Stimulated activated naive B cell treated with anti-CD40 and anti-IgM and Interleukin-4, amounts not matched to agents 10 μg/mL and 1 μg/mL and 100 μg/mL, for 72 hours (primary cell): ENCODE results near the gene LRCH4.

Source experiments
- ATAC-seq, 2 donors: fragments of 150-1000 bp; cut with Tn5 transposase; replicated peaks; 2 replicates each; pipeline ENCODE4 v1.10.0; 2021; ENCODE audit warnings: moderate library complexity in 1 of 2
- DNase-seq: peaks from one replicate; pipeline ENCODE4 v3.0.0; 2021
- H3K27ac Mint-ChIP-seq: one replicate; pipeline ENCODE4 v1.8.0; 2022; ENCODE audit warnings: mild to moderate bottlenecking, mixed read lengths
- H3K27me3 Mint-ChIP-seq, 2 donors: one replicate each; pipeline ENCODE4 v1.8.0; 2022; ENCODE audit warnings: mixed read lengths in 2 of 2
- H3K36me3 Mint-ChIP-seq, 2 donors: one replicate each; pipeline ENCODE4 v1.8.0; 2022; ENCODE audit warnings: mixed read lengths in 2 of 2, mild to moderate bottlenecking in 1 of 2
- H3K4me1 Mint-ChIP-seq, 2 donors: one replicate each; pipeline ENCODE4 v1.8.0; 2022; ENCODE audit warnings: mixed read lengths in 2 of 2, mild to moderate bottlenecking in 1 of 2
- H3K4me3 Mint-ChIP-seq, 2 donors: one replicate each; pipeline ENCODE4 v1.8.0; 2022; ENCODE audit warnings: mild to moderate bottlenecking in 2 of 2, mixed read lengths in 2 of 2, moderate library complexity in 1 of 2
- H3K9me3 Mint-ChIP-seq, 2 donors: one replicate each; pipeline ENCODE4 v1.8.0; 2022; ENCODE audit warnings: mixed read lengths in 2 of 2, mild to moderate bottlenecking in 1 of 2

LRCH4 gene

DNA sequence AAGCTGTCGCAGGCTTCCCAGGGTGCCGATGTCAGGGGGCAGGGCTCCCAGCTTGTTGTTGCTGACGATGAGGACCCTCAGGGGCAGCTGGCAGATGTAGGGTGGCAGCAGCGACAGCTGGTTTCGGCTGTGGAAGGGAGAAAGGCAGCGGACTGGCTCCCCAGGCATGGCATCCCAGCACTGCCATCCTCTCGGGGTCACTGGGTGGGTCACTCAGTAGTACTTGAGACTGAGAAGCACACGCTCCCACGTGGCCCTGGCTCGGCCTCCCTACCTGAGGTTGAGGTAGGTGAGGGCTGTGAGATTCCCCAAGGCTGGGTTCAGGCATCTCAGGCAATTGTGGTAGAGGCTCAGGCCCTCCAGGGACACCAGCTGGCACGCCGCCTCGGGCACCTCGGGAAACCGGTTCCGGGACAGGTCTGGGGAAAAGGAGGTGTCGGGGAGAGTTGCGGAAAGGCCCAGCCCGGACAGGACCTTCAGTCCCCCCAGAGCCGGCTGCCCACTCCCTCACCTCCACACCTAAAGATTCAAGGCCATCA lies 3.8 kb downstream of the LRCH4 start:
- Mint-ChIP-seq H3K4me3 (no peak overlapping the region), H3K27me3 (no peaks in the 10 kb centered on the region), H3K4me1 (peaks cover 28 to 42% of the 10 kb centered on the region in 2 donors), H3K9me3 (no peaks in the 10 kb centered on the region), H3K36me3 (peaks cover 24 to 34% of the 10 kb centered on the region in 2 donors), H3K27ac (no peak overlapping the region)
- ATAC-seq (no peak), DNase-seq (no peak)

DNA sequence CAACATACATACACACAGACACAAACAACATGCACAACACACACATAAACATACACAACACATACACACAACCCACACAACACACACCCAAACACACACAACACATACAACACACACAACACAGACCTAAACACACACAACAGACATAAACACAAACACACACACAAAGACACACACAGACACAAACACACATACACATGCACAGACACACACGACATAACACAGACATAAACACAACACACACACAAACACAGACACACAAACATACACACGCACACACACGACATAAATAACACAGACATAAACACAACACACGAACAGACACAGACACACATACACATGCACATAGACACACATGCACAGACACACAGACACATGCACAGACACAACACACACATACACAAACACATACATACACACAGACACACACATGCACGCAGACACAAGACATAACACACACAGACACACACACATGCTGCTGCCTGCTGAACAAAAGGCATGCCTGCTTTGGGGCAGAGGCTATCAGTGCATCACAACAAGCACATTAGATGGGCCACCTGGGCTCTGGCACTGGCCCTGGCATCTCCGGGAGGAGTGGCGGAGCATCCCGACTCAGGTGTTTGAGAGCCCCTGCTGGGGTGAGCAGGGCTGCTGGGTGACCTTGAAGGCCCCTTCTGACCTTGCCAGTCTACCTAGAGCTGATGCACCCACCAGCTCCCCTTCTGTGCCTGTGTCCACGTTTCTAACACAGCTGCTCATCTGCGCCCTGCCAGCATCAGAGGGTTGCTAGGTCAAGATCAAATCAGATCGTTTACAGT lies 5.3 kb downstream of the LRCH4 start:
- Mint-ChIP-seq H3K27ac (no peak overlapping the region), H3K4me1 (peaks cover 27 to 34% of the 10 kb centered on the region in 2 donors), H3K27me3 (no peaks in the 10 kb centered on the region), H3K4me3 (no peak overlapping the region), H3K9me3 (no peaks in the 10 kb centered on the region), H3K36me3 (peaks cover 37 to 48% of the 10 kb centered on the region in 2 donors)
- DNase-seq (no peak), ATAC-seq (no peak)

DNA sequence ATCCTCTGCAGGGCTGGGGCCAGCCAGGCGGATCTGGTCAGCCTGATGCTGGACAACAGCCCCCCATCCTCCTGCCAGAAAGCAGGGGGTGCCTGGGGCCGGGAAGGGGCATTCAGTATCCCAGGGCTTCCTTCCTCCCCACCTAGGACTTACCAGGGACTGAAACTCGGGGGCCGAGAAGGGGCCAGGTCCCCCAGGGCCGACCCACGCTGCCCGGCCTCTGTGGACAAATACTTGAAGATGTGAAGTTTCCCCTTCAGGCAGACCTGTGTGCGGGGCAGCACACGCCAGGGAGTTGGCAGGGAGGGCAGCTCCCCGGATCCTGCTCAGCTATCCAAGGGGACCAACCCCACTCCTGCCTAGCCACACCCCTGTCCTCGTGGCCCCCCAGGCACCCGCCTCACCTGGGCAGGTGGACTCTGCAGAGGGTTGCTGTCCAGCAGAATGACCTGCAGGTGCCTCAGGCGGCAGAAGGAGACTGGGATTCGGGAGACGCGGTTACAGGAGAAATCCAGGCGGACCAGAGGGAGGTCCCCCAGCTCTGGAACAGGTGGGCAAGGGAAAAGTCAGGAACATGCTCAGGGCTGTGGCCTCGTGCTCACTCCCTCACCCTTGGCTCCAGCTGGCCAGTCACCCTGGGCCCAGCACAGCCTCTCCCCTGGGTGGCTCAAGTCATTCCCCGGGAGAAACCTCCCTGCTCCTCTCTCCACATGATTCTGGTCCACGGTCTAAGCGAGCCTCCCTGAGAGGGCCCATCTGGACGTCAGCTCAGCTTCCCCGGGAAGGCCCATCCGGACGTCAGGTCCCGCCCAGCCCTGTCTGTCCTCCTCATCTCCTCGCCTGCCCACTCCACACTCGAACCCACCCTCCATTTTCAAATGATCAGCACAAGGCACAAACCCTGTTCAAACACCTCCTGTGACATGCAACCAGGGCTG lies 7.4 kb downstream of the LRCH4 start:
- peaks cover 50 to 56% of the 10 kb centered on the region in 2 donors for H3K36me3 Mint-ChIP-seq
- H3K4me3 Mint-ChIP-seq = no peak overlapping the region
- peaks cover 10 to 13% of the 10 kb centered on the region in 2 donors for H3K4me1 Mint-ChIP-seq
- H3K9me3 Mint-ChIP-seq = no peaks in the 10 kb centered on the region
- no peaks in the 10 kb centered on the region for H3K27me3 Mint-ChIP-seq
- ATAC-seq = no peak
- peak overlapping the region; percentile 43 for H3K27ac Mint-ChIP-seq
- no peak for DNase-seq

DNA sequence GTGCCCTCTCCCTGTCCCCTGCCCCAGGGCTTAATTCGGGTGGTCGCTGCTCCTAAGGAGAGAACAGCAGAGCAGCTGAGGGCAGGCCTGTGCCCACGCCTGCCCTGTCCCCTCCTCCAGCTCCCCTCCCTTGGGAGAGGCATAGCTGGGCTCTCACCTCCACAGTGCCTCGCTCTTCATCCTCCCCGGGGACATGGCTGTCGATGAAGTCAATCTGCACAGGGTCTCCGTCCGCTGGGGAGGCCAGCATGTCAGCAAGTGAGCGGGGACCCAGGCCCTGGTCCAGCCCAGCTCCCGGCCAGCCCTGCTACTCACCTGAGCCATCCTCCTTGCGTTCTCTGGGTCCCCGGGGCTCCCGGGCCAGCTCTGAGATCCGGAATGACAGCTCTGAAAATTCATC lies 8.4 kb downstream of the LRCH4 start:
- Mint-ChIP-seq H3K4me3 (no peak overlapping the region), H3K9me3 (no peaks in the 10 kb centered on the region), H3K4me1 (peaks cover 3 to 6% of the 10 kb centered on the region in 2 donors), H3K36me3 (peaks cover 58 to 61% of the 10 kb centered on the region in 2 donors), H3K27me3 (no peaks in the 10 kb centered on the region), H3K27ac (peak overlapping the region; percentile 38)
- DNase-seq (no peak), ATAC-seq (no peak)

DNA sequence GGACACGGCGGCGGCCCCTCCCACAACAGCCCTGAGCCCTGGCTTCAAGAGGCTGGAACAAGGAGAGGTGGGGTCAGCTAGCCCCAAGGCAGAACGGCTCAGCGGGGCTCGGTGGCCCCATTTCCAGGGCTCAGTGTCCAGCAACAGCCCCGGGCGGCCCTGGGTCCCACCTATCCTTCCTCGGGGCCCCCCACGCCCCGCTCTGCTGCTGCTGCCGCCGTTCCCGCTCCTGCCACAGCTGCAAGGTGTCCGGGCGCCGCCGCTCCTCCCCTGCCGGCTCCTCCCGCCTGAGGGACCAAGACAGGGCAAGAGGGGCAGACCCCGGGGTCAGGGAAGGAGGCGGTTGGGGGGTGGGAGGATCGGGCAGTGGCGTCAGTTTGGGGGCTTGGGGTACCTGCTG lies 8.8 kb downstream of the LRCH4 start:
- no peak for DNase-seq
- Mint-ChIP-seq H3K4me3 (no peak overlapping the region), H3K36me3 (peaks cover 61 to 62% of the 10 kb centered on the region in 2 donors), H3K27me3 (peaks cover 0 to under 1% of the 10 kb centered on the region in 2 donors), H3K4me1 (peaks cover 4% of the 10 kb centered on the region in 2 donors), H3K27ac (no peak overlapping the region), H3K9me3 (no peaks in the 10 kb centered on the region)
- ATAC-seq = no peak

DNA sequence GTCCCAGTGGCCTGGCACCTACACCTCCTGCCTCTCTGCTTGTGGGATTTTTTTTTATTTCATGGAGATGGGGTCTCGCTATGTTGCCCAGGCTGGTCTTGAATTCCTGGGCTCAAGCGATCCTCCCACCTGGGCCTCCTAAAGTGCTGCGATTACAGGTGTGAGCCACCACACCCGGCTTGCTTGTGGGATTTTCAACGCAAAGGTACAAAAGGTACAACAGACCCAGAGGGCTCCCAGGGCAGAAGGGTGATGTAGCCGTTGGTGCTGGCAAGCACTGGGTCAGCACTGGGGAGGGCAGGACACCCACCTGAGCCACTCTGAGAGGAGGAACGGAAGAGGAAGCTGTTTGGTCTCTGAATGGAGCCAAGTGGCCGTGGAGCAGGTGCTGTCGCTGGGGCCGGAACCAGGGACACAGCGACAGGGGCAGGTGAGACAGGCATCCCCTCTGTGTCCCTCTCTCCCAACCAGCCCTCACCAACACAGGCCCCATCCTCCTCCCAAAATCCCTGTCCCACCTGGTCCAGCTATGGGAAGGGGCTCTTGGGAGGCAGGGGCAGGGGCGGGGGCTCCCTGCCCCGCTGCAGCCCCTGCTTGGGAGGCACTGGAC lies 9.4 kb downstream of the LRCH4 start:
- peaks cover 61 to 67% of the 10 kb centered on the region in 2 donors for H3K36me3 Mint-ChIP-seq
- peaks cover 0 to 5% of the 10 kb centered on the region in 2 donors for H3K27me3 Mint-ChIP-seq
- no peak overlapping the region for H3K4me3 Mint-ChIP-seq
- peaks cover 8 to 9% of the 10 kb centered on the region in 2 donors for H3K4me1 Mint-ChIP-seq
- H3K9me3 Mint-ChIP-seq = no peaks in the 10 kb centered on the region
- no peak for DNase-seq
- peak overlapping the region; percentile 59 for H3K27ac Mint-ChIP-seq
- no peak for ATAC-seq

DNA sequence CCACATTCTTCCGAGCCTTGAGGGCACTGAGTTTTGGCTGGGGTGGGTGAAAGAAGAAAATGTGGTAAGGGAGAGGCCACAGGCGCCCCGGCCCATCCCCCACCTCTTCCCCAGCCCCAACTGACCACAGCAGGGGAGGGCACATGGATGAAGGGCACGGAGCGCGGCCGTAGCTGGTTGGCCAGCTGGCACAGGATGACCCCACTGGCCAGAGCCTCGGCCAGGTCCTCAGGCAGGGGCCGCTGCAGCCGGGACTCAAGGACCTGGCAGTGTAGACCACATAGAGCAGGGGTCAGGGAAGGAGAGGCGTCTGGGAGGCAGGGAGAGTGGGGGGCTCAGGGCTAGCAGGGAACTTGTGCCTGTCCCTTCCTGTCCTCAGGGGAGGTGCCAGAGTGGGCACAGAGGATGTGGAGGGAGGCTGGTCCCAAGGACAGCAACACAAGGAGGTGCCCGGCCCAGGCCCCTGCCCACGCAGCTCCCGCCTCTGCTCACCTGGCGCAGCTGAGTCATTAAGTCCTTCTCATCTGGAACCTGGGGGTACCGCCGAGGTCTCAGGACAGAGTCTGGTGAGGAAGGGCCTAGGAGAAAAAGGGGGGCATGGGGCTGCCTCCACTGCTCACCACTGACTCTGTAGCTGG lies 10.1 kb downstream of the LRCH4 start:
- Mint-ChIP-seq H3K4me1 (peaks cover 8 to 11% of the 10 kb centered on the region in 2 donors), H3K9me3 (no peaks in the 10 kb centered on the region), H3K27ac (no peak overlapping the region), H3K4me3 (no peak overlapping the region), H3K36me3 (peaks cover 61 to 67% of the 10 kb centered on the region in 2 donors), H3K27me3 (peaks cover 0 to 5% of the 10 kb centered on the region in 2 donors)
- ATAC-seq = no peak
- DNase-seq = no peak

DNA sequence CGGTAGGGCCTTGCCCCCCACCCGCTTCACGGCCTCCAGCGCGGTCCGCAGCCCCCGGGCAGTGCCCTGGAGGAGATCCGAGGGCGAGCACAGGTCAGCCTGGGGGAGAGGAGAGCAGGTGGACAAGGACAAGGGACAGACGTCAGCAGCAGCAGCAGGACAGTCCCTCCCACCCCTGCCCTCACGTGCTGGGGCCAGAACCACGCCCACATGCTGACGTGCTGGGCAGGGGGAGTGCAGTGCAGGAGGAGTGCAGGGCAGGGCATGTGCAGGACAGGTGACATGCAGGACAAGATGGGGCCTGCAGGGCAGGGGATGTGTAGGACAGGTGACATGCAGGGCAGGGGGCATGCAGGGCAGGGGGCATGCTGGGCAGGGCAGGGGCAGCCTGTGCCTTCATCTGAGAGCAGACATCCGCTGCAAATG lies 10.7 kb downstream of the LRCH4 start:
- Mint-ChIP-seq H3K36me3 (peaks cover 61 to 67% of the 10 kb centered on the region in 2 donors), H3K4me1 (peaks cover 8 to 18% of the 10 kb centered on the region in 2 donors)

DNA sequence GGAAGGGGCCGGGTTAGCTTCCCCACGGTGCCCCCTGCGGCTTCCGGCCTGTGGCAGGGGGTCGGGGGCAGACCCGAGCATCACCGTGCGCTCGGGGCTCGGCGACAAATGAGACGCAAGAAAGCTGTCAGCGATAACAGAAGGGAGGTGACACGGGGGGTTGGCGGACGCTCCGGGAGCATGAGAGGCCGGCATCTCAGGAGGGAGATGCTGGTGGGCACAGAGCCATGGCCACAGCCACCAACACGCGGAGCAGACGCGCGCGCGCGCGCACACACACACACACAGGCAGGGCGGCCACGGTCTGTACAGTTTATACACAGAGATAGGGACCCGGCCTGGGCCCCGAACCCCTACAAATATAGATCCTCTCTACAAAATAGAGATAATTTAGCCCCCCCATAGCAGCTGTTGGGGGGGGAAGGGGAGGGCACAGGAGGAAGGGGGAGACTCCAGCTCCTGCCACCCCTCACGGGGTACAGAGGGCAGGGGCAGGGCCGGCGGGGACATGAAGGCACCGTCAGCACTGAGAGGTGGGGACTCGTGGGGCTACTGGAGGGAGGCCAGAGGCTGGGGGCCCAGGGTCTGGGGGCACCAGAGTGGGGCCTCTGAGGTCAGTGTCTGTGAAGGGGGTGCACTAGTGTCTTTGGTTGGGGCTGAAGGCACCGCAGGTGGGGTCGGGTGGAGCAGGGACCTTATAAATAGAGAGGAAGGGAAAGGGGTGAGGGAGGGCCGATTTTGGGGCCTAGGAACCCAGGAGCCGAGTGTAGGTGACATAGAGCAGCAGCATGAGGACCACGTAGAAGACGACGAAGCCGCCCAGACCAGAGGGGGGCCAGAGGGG lies 11.3 kb downstream of the LRCH4 start:
- ATAC-seq (no peak), DNase-seq (no peak)
- Mint-ChIP-seq H3K9me3 (no peaks in the 10 kb centered on the region), H3K27ac (no peak overlapping the region), H3K36me3 (peaks cover 61 to 65% of the 10 kb centered on the region in 2 donors), H3K27me3 (peaks cover 0 to 5% of the 10 kb centered on the region in 2 donors), H3K4me3 (no peak overlapping the region), H3K4me1 (peaks cover 8 to 23% of the 10 kb centered on the region in 2 donors)

More for the DNA sequence above, 10.7 kb downstream of the LRCH4 start:
- Mint-ChIP-seq H3K4me3 (no peak overlapping the region), H3K9me3 (no peaks in the 10 kb centered on the region), H3K27ac (no peak overlapping the region), H3K27me3 (peaks cover 0 to 5% of the 10 kb centered on the region in 2 donors)
- DNase-seq = no peak
- ATAC-seq = no peak

DNA sequence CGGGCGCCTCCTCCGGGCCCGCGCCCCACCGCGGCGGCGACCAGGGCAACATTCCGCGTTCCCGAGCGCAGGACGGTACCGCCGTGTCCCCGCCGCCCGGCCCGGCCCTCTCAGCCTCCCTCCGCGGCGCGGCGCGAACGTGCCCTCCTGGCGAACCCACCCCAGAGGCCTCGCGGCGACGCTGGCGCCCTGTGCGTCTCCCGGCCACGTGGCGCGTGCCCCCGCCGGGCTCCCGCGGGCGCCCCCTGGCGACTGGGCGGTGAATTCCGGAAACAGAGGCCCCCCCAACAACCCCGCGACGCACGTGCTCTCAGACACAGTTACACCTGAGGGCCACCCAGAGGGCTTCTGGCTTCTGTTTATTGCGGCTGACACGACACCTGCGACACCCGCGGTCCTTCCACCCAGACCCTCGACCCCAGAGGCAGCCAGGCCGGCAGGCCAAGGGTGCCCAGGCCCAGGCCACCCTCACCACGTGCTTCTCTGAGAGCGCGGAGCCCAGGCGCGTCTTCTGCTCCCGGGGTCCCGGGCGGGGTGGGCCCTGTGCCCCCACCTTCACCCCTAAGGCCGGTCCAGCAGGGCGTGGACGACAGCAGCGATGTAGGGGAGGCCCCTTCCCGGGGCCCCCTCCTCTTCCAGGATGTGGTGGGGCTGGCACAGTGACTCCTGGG lies 12.1 kb downstream of the LRCH4 start, which contains the start of gene SAP25:
Gene SAP25 (minus strand): TSS at position 210 of the 671 bp plus-strand sequence. CDS start 158 bp downstream, at position 52.
- no peak within 1 kb of the TSS for H3K27ac Mint-ChIP-seq
- H3K27me3 Mint-ChIP-seq = peaks cover 0 to 5% of the 10 kb centered on the region in 2 donors
- H3K4me1 Mint-ChIP-seq = peaks cover 14 to 31% of the 10 kb centered on the region in 2 donors
- DNase-seq (no peak), ATAC-seq (no peak)
- H3K4me3 Mint-ChIP-seq = no peak within 1 kb of the TSS
- H3K9me3 Mint-ChIP-seq = no peaks in the 10 kb centered on the region
- H3K36me3 Mint-ChIP-seq = peaks cover 57 to 58% of the 10 kb centered on the region in 2 donors

DNA sequence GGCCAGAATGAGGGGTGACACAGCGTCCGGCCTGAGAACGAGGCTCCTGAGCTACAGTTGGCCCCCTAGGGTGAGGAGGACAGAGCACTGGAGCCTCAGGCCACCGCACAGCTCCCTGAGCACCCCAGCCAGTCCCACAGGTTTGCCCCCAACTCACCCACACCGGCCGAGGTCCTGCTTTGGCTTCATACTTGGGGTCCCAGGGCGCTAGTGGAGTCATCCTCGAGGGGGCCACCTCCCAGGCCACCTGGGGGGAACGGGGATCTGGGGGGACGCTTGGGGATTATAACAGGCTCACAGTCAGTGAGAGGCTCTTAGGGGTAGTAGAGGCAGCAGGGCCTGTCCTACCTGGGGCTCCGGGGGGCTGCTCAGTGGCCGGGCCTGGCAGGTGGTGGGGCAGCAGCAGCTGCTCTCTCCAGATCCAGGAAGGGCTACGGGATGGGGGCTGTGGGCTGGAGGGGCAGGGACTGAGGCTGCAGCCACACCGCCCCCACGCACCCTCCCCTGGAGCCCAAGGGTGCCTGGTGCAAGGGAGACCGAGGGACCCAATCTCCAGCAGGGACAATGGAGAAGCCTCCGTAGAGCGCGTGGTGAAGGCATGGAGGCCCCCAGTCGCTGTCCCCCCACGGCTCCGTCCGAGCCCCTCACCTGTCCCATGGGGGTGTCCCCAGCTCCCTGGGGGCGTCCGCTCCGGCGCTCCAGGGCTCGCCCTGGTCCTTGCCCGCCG lies 12.8 kb downstream of the LRCH4 start:
- Mint-ChIP-seq H3K36me3 (peaks cover 50 to 52% of the 10 kb centered on the region in 2 donors), H3K9me3 (no peaks in the 10 kb centered on the region), H3K4me1 (peaks cover 19 to 38% of the 10 kb centered on the region in 2 donors), H3K27ac (no peak overlapping the region), H3K27me3 (peaks cover 0 to 5% of the 10 kb centered on the region in 2 donors), H3K4me3 (no peak overlapping the region)
- DNase-seq = no peak
- no peak for ATAC-seq
